HG02623 (cell line): ENCODE data around the gene FGB.

ENCODE experiments used
- ATAC-seq: cut with Tn5 transposase; IDR thresholded peaks from one replicate; pipeline ENCODE4 v1.9.1; 2021; ENCODE audit warnings: moderate library complexity; ENCODE audit not compliant: unreplicated experiment

FGB gene

GRCh38 chr4:154565704-154566103 lies 2.9 kb downstream of the FGB start:
- no peak for ATAC-seq

- ATAC-seq: no peak
Observed at GRCh38 chr4:154566639-154567204, 3.9 kb downstream of the FGB start.

GRCh38 chr4:154569028-154569427 lies 6.2 kb downstream of the FGB start:
- ATAC-seq: no peak

GRCh38 chr4:154569584-154569983 lies 6.8 kb downstream of the FGB start:
- ATAC-seq: no peak

- no peak for ATAC-seq
Observed at GRCh38 chr4:154573190-154573870, 10.5 kb downstream of the FGB start.

- no peak for ATAC-seq
Observed at GRCh38 chr4:154574311-154574710, 11.5 kb downstream of the FGB start.

GRCh38 chr4:154577324-154577723 lies 14.5 kb downstream of the FGB start:
- no peak for ATAC-seq

GRCh38 chr4:154578919-154579318 lies 16.1 kb downstream of the FGB start:
- no peak for ATAC-seq

GRCh38 chr4:154579927-154580326 lies 17.1 kb downstream of the FGB start:
- no peak for ATAC-seq

GRCh38 chr4:154582723-154583122 lies 19.9 kb downstream of the FGB start:
- no peak for ATAC-seq

- no peak for ATAC-seq
Observed at GRCh38 chr4:154583230-154583629, 20.4 kb downstream of the FGB start.

GRCh38 chr4:154583677-154584076 lies 20.9 kb downstream of the FGB start:
- no peak for ATAC-seq

- no peak for ATAC-seq
Observed at GRCh38 chr4:154584259-154584658, 21.4 kb downstream of the FGB start.

GRCh38 chr4:154585369-154586018 lies 22.7 kb downstream of the FGB start:
- no peak for ATAC-seq

- ATAC-seq: no peak
Observed at GRCh38 chr4:154586296-154587033, 23.7 kb downstream of the FGB start.

- ATAC-seq: no peak
Observed at GRCh38 chr4:154588198-154588597, 25.4 kb downstream of the FGB start.

GRCh38 chr4:154589296-154590197 lies 26.7 kb downstream of the FGB start:
- no peak for ATAC-seq

- no peak for ATAC-seq
Observed at GRCh38 chr4:154590329-154591006, 27.7 kb downstream of the FGB start, which contains the start of gene FGA. FGA (minus strand) TSS chr4:154590742; CDS start chr4:154590687, 55 bp downstream.

- ATAC-seq: no peak
Observed at GRCh38 chr4:154591890-154592289, 29.1 kb downstream of the FGB start.

- ATAC-seq: no peak
Observed at GRCh38 chr4:154593868-154594267, 31.1 kb downstream of the FGB start.
